Body of pancreas (tissue), 4 donors: ENCODE results near the gene SPOP. TPM values are rescaled to one million over a fixed set of nuclear protein-coding genes. Genes with fewer than 3 reads are reported as not detected.

Experiments
- ATAC-seq: fragments of 150-250 bp; one replicate; pipeline ENCODE4 v1.9.1; 2016
- DNase-seq, 4 donors: peaks; one replicate each; pipeline ENCODE4 v3.0.0-alpha.2; 2019
- H3K27ac ChIP-seq, 4 donors: fragments of 200-600 bp; sonication (generic); 1 replicate in 3 of 4; 2 replicates in 1 of 4; pipeline versions ENCODE4 v1.5.1 to v1.6.1; 2016 to 2019; ENCODE audit warnings: mild to moderate bottlenecking in 1 of 4, mixed read lengths in 1 of 4, moderate library complexity in 1 of 4
- H3K27me3 ChIP-seq, 2 donors: fragments of 200-600 bp; sonication (generic); one replicate each; pipeline ENCODE4 v1.6.0; 2016; ENCODE audit warnings: mild to moderate bottlenecking in 1 of 2
- H3K36me3 ChIP-seq, 2 donors: fragments of 200-600 bp; sonication (generic); replicated peaks in 1 of 2; 2 replicates each; pipeline ENCODE4 v1.5.1; 2016; ENCODE audit warnings: low read depth in 2 of 2; ENCODE audit not compliant: insufficient read depth in 1 of 2
- H3K4me1 ChIP-seq: fragments of 200-600 bp; sonication (generic); one replicate; pipeline ENCODE4 v1.6.0; 2016
- H3K4me3 ChIP-seq, 2 donors: fragments of 200-600 bp; sonication (generic); 1 replicate in 1 of 2; 2 replicates in 1 of 2; pipeline ENCODE4 v1.5.1; 2016 to 2019
- H3K9me3 ChIP-seq, 3 donors: fragments of 200-600 bp; sonication (generic); 1 replicate in 2 of 3; 2 replicates in 1 of 3; pipeline ENCODE4 v1.5.1; 2016
- CTCF ChIP-seq, 7 experiments: fragments of 450-650 bp in 4 of 7; fragments of 200-600 bp in 3 of 7; sonication (generic) in 3 of 7; IDR thresholded peaks; one replicate each; pipeline ENCODE4 v1.5.1; 2016 to 2019; ENCODE audit warnings: antibody characterized with exemption in 7 of 7
- POLR2A ChIP-seq, 3 donors: fragments of 450-650 bp; IDR thresholded peaks; one replicate each; pipeline ENCODE4 v1.6.1; 2016; ENCODE audit warnings: antibody characterized with exemption in 3 of 3, mild to moderate bottlenecking in 2 of 3
- WGBS, 2 donors: methylation state at CpG; one replicate each; pipeline ENCODE4 v1.1.5; 2017; 5-methylcytosine and 5-hydroxymethylcytosine counted together
- intact Hi-C: fragments of 100-400 bp; cut with DNase I; formaldehyde crosslinking; loops from one replicate; pipeline ENCODE4 v1.15.1; 2023
- total RNA-seq, 2 donors: library from RNA; depleted of rRNA; stranded (reverse); fragments of >200 nt; gene quantifications; one replicate each; pipeline ENCODE4 v1.1.0, GENCODE V29; 2016

SPOP gene
- total RNA-seq, 2 donors from 2014 or later, result 42.3 to 57.4 TPM

GRCh38 chr17:49583226-49583625 is 94.7 kb downstream of the SPOP start:
- Histone ChIP-seq H3K27ac (no peak overlapping the region), H3K9me3 (no peaks in the 10 kb centered on the region), H3K27me3 (peaks cover 0 to 2% of the 10 kb centered on the region in 2 donors), H3K36me3 (no peaks in the 10 kb centered on the region), H3K4me1 (no peaks in the 10 kb centered on the region), H3K4me3 (no peak overlapping the region)
- intact Hi-C loops, result no loop called here
- DNase-seq, result no peak
- no peak for ATAC-seq
- no peak for TF ChIP-seq POLR2A (IDR thresholded peaks at IDR 0.05)
- TF ChIP-seq CTCF (IDR thresholded peaks at IDR 0.05), result no peak
- WGBS, 2 donors, result 87 to 89% methylated on average over 3 to 5 of the region's 5 CpGs

DNA sequence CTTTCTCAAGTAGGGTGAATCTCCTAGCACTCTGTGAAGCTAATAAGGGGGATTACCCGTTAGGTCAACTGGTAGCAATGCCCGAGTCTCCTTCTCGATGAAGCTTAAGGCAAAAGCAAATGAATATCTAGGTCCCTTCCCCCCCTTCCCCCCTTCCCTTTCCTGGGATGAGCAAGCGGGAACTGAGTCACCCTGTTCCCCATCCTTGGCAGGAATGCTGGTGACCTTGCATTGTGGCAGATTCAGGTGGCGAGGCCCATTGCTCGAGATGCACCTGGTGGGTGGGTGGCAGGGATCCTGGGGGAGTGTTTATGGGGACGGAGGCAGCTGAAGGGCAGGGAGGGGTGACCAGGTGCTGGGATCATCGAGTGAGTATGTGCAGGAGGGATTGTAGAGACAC is 95.1 kb downstream of the SPOP start:
- Histone ChIP-seq H3K27ac (no peak overlapping the region), H3K9me3 (no peaks in the 10 kb centered on the region), H3K36me3 (no peaks in the 10 kb centered on the region), H3K27me3 (peaks cover 0 to 7% of the 10 kb centered on the region in 2 donors), H3K4me3 (no peak overlapping the region), H3K4me1 (no peaks in the 10 kb centered on the region)
- ATAC-seq (no peak), DNase-seq (no peak)
- WGBS, 2 donors, result 72 to 76% methylated on average over 8 of the region's 8 CpGs
- no peak for TF ChIP-seq CTCF (IDR thresholded peaks at IDR 0.05)
- no peak for TF ChIP-seq POLR2A (IDR thresholded peaks at IDR 0.05)
- intact Hi-C loops, result no loop called here

DNA sequence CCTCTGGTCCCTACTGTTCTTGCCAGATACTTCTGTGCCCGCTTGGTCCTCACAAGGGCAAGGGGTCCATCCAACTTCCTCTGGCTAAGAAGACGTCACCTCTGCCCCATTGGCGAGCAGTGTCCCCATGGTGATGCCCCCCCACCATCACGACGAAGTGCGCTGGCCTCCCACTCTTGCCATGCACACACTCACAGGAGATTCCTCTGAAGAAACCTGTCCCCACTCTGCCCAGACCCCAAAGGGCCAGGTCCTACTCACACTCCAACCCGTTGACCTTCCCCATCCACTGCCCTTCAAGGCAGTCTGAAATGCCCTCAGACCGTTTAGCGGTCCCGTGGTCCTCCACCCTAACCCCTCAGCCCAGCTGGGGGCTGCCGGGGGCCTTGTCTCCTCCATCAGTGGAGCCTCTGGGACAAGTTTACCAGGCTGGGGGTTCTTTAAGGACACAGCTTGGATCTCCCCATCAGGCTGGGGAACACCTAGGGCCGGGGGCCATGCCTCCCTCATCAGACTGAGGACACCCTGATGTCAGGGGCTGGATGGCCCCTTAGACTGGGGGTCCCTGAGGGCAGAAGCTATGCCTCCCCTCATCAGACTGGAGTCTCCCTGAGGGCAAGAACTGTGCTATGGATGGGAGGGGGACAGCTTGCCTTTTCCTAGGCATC is 95.7 kb downstream of the SPOP start:
- Histone ChIP-seq H3K27me3 (peaks cover 0 to 13% of the 10 kb centered on the region in 2 donors), H3K27ac (no peak overlapping the region), H3K36me3 (no peaks in the 10 kb centered on the region), H3K4me1 (peaks cover 1% of the 10 kb centered on the region), H3K9me3 (no peaks in the 10 kb centered on the region), H3K4me3 (no peak overlapping the region)
- 73 to 83% methylated on average over 9 to 12 of the region's 12 CpGs for WGBS, 2 donors
- intact Hi-C loops, result no loop called here
- no peak for ATAC-seq
- TF ChIP-seq POLR2A (IDR thresholded peaks at IDR 0.05) (no peak), CTCF (IDR thresholded peaks at IDR 0.05) (no peak)
- no peak for DNase-seq

DNA sequence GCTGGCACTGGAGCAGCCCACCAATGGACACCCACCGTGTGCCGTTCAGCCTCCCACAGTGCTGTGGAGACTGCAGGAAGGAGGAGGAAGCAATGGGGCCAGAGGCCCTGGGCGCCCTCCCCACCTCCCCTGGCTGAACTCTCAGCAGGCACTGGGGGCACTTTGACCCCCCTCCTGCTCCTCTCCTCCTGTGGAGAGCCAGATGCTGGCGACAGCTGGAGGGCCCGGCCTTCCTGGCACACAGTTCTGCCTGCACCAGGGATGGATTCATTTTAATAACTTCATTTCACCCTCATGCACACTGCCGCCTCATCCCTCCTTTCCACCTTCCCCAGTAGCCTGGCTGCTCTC is 96.3 kb downstream of the SPOP start:
- Histone ChIP-seq H3K4me1 (peaks cover 7% of the 10 kb centered on the region), H3K27ac (no peak overlapping the region), H3K36me3 (no peaks in the 10 kb centered on the region), H3K27me3 (peaks cover 0 to 18% of the 10 kb centered on the region in 2 donors), H3K4me3 (no peak overlapping the region), H3K9me3 (no peaks in the 10 kb centered on the region)
- TF ChIP-seq POLR2A (IDR thresholded peaks at IDR 0.05), result no peak
- 63 to 68% methylated on average over 4 to 6 of the region's 6 CpGs for WGBS, 2 donors
- no peak for DNase-seq
- no peak for ATAC-seq
- intact Hi-C loops, result no loop called here

DNA sequence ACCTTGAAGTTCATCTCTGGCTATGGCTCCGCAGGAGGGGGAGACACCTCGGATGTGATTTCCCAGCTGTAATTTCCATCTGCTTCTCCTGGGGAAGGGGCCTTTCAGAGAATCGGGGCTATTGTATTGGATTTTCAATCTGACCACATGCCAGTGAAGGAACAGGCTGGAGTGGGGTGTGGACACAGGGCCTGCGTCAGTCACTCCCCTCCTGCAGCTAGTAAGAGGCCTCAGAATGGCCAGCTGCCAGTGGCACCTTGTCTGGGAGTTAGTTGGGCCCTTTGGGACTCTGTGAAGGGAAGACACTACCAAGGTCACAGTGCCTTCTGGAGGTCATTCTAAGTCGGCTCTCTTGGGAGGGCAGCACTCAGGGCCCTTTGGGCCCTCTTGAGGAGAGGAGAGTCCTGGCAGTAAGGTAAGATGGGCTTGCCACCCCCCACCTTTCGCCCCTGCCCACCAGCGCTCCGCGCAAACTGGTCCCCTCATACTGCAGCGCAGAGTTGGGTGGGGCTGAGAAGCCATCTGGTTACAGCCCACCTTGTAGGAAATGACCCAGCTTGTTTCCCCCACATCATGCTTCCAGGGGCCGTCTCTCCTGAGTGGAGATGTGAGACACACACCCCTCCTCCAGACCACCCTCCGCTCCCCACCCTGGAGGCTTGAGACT is 96.8 kb downstream of the SPOP start:
- ATAC-seq (no peak), DNase-seq (no peak)
- TF ChIP-seq CTCF (IDR thresholded peaks at IDR 0.05) (no peak), POLR2A (IDR thresholded peaks at IDR 0.05) (no peak)
- Histone ChIP-seq H3K4me1 (peaks cover 12% of the 10 kb centered on the region), H3K27me3 (peaks cover 0 to 22% of the 10 kb centered on the region in 2 donors), H3K9me3 (no peaks in the 10 kb centered on the region), H3K27ac (no peak overlapping the region), H3K36me3 (no peaks in the 10 kb centered on the region), H3K4me3 (no peak overlapping the region)
- 85% methylated on average over 7 to 8 of the region's 12 CpGs for WGBS, 2 donors
- intact Hi-C loops, result no loop called here
